GM12878 (cell line): ENCODE results near the gene KCNQ1. TPM values are rescaled to one million over a fixed set of nuclear protein-coding genes. Genes with fewer than 3 reads are reported as not detected.

Source experiments
- ATAC-seq: fragments of 200-7000 bp; cut with Tn5 transposase; 3 replicates; pipeline ENCODE4 v1.9.1; 2020; ENCODE audit warnings: mild to moderate bottlenecking, moderate library complexity
- BruUV-seq: library from RNA; stranded (reverse); fragments of 400-500 nt; replicated peaks from 2 replicates; lab custom pipeline; 2021; lab: Mats Ljungman, UMichigan
- CTCF ChIA-PET: fragments of 300-600 bp; sonication (Branson Sonifier 250); formaldehyde crosslinking; extraction: SDS; loops from one replicate; lab custom pipeline; 2021; ENCODE audit warnings: inconsistent platforms; lab: Yijun Ruan, JAX
- POLR2A ChIA-PET: fragments of 350-600 bp; formaldehyde crosslinking; extraction: SDS; loops from one replicate; lab custom pipeline; 2021; ENCODE audit warnings: inconsistent platforms; lab: Charles Lee
- RAD21 ChIA-PET: fragments of 300-600 bp; sonication (Branson Sonifier 250); formaldehyde crosslinking; loops from one replicate; lab custom pipeline; 2023; ENCODE audit warnings: antibody characterized with exemption; ENCODE audit not compliant: unreplicated experiment; lab: Charles Lee
- SMC1A ChIA-PET: fragments of 300-600 bp; sonication (Branson Sonifier 250); formaldehyde crosslinking; loops from one replicate; lab custom pipeline; 2023; ENCODE audit not compliant: unreplicated experiment, uncharacterized antibody; lab: Charles Lee
- DNase-seq: peaks from one replicate; pipeline ENCODE4 v3.0.0-alpha.2; 2011; ENCODE audit warnings: low read depth, low spot score
- FAIRE-seq: peaks from 3 replicates; lab custom pipeline; 2011; peaks lifted over from hg19 to GRCh38; lab: Jason Lieb, UNC
- H2AFZ ChIP-seq: 2 replicates; pipeline ENCODE4 v1.6.0; 2011; ENCODE audit warnings: low read depth, low read length, control low read depth; ENCODE audit not compliant: control insufficient read depth
- H3K27ac ChIP-seq: 2 replicates; pipeline ENCODE4 v1.5.1; 2011; ENCODE audit warnings: control low read depth; ENCODE audit not compliant: control insufficient read depth, insufficient read depth
- H3K27me3 ChIP-seq, 2 experiments: replicated peaks in 1 of 2; 2 replicates each; pipeline versions ENCODE4 v1.6.0 to v1.6.1; 2011; ENCODE audit warnings: low read length in 1 of 2; ENCODE audit not compliant: control insufficient read depth in 2 of 2, insufficient read depth in 2 of 2
- H3K36me3 ChIP-seq, 2 experiments: 2 replicates each; pipeline ENCODE4 v1.5.1; 2011; ENCODE audit warnings: low read length in 1 of 2; ENCODE audit not compliant: control insufficient read depth in 2 of 2, insufficient read depth in 2 of 2
- H3K4me1 ChIP-seq: 2 replicates; pipeline ENCODE4 v1.6.1; 2011; ENCODE audit warnings: mild to moderate bottlenecking, low read length, moderate library complexity, mixed read lengths; ENCODE audit not compliant: control insufficient read depth, insufficient read depth
- H3K4me2 ChIP-seq: 2 replicates; pipeline ENCODE4 v1.6.0; 2011; ENCODE audit warnings: control low read depth; ENCODE audit not compliant: control insufficient read depth, insufficient read depth
- H3K4me3 ChIP-seq: fragments of 200-600 bp; sonication (generic); 2 replicates; pipeline ENCODE4 v1.5.1; 2016
- H3K79me2 ChIP-seq: 2 replicates; pipeline ENCODE4 v1.6.0; 2011; ENCODE audit warnings: low read length; ENCODE audit not compliant: control insufficient read depth, insufficient read depth
- H3K9ac ChIP-seq: 2 replicates; pipeline ENCODE4 v1.8.0; 2011; ENCODE audit warnings: low read length, control low read depth, mixed read lengths; ENCODE audit not compliant: control insufficient read depth, insufficient read depth
- H3K9me3 ChIP-seq: replicated peaks from 3 replicates; pipeline ENCODE4 v1.5.1; 2011; ENCODE audit warnings: mild to moderate bottlenecking, low read length; ENCODE audit not compliant: control insufficient read depth, insufficient read depth
- H4K20me1 ChIP-seq: 2 replicates; pipeline ENCODE4 v1.6.0; 2011; ENCODE audit not compliant: control insufficient read depth, insufficient read depth
- BCL11A ChIP-seq: IDR thresholded peaks from 2 replicates; pipeline ENCODE4 v1.6.1; 2011; ENCODE audit warnings: low read depth, low read length
- CREB1 ChIP-seq: IDR thresholded peaks from 2 replicates; pipeline ENCODE4 v1.6.1; 2012; ENCODE audit warnings: low read depth, mild to moderate bottlenecking, inconsistent platforms
- CREM ChIP-seq: IDR thresholded peaks from 2 replicates; pipeline ENCODE4 v1.6.1; 2014; ENCODE audit warnings: antibody characterized with exemption, low read depth
- EZH2 ChIP-seq: IDR thresholded peaks from 2 replicates; pipeline ENCODE4 v1.6.1; 2012; ENCODE audit warnings: low read depth, mild to moderate bottlenecking, control low read depth, inconsistent platforms, low read length, borderline replicate concordance; ENCODE audit not compliant: control insufficient read depth
- GABPA ChIP-seq: IDR thresholded peaks from 2 replicates; pipeline ENCODE4 v1.6.1; 2014; ENCODE audit warnings: antibody characterized with exemption, low read depth, mild to moderate bottlenecking, inconsistent platforms
- IKZF2 ChIP-seq, 2 experiments: fragments of 450-650 bp; IDR thresholded peaks; 2 replicates each; pipeline ENCODE4 v1.6.1; 2017; ENCODE audit warnings: mild to moderate bottlenecking in 2 of 2, moderate library complexity in 2 of 2
- JUNB ChIP-seq: IDR thresholded peaks from 2 replicates; pipeline ENCODE4 v1.6.1; 2016; ENCODE audit warnings: antibody characterized with exemption, mild to moderate bottlenecking
- LARP7 ChIP-seq: fragments of 450-650 bp; IDR thresholded peaks from 2 replicates; pipeline ENCODE4 v1.6.1; 2017; ENCODE audit warnings: mild to moderate bottlenecking
- MXI1 ChIP-seq: fragments of 150-350 bp; IDR thresholded peaks from 2 replicates; pipeline ENCODE4 v1.6.1; 2011; ENCODE audit warnings: low read depth, mild to moderate bottlenecking, inconsistent platforms, low read length, improper control_type of control experiment
- NR2C1 ChIP-seq: fragments of 450-650 bp; IDR thresholded peaks from 2 replicates; pipeline ENCODE4 v1.6.1; 2017; ENCODE audit warnings: antibody characterized with exemption, mild to moderate bottlenecking, moderate library complexity
- NRF1 ChIP-seq: conservative IDR thresholded peaks from 2 replicates; pipeline ENCODE4 v1.6.1; 2011; ENCODE audit warnings: mild to moderate bottlenecking, low read depth, low read length, improper control_type of control experiment
- RBBP5 ChIP-seq: fragments of 200-600 bp; sonication (generic); conservative IDR thresholded peaks from 2 replicates; pipeline ENCODE4 v1.6.1; 2016
- SMARCA5 ChIP-seq: fragments of 450-650 bp; IDR thresholded peaks from 2 replicates; pipeline ENCODE4 v1.6.1; 2017; ENCODE audit warnings: mild to moderate bottlenecking
- SUZ12 ChIP-seq: fragments of 200-600 bp; sonication (generic); IDR thresholded peaks from one replicate; pipeline ENCODE4 v1.6.1; 2018; ENCODE audit warnings: antibody characterized with exemption, mild to moderate bottlenecking; ENCODE audit not compliant: unreplicated experiment
- ZBED1 ChIP-seq: IDR thresholded peaks from 2 replicates; pipeline ENCODE4 v1.6.1; 2016; ENCODE audit warnings: borderline replicate concordance
- ZNF217 ChIP-seq: fragments of 450-650 bp; IDR thresholded peaks from 2 replicates; pipeline ENCODE4 v1.6.1; 2017; ENCODE audit warnings: antibody characterized with exemption, mild to moderate bottlenecking
- WGBS: methylation state at CpG from one replicate; pipeline ENCODE4 v1.1.6; 2016; ENCODE audit warnings: low lambda C conversion rate; ENCODE audit not compliant: insufficient replicate concordance, insufficient coverage; ENCODE audit errors: missing lambda C conversion rate; 5-methylcytosine and 5-hydroxymethylcytosine counted together
- in situ Hi-C: fragments of 300-500 bp; cut with MboI; formaldehyde crosslinking; loops from 9 replicates; pipeline ENCODE4 v1.14.3; 2018; ENCODE audit warnings: mixed read lengths
- intact Hi-C: fragments of 100-400 bp; cut with micrococcal nuclease; formaldehyde crosslinking; loops from one replicate; pipeline ENCODE4 v1.14.2; 2022; ENCODE audit not compliant: unreplicated experiment
- polyA plus RNA-seq, 11 experiments: library from polyadenylated mRNA; depleted of rRNA in 4 of 11; unstranded in 6 of 11; stranded (reverse) in 5 of 11; fragments of >200 nt; fragmentation: Nextera tagmentation in 4 of 11; fragmentation: Illumina TruSeq in 1 of 11; extraction: Ambion mirVana in 4 of 11; extraction: Trizol in 1 of 11; gene quantifications; 1 replicate in 1 of 11; 2 replicates in 10 of 11; pipeline versions ENCODE4 v1.2.1 to v1.2.3, GENCODE V29; 2011 to 2016; ENCODE audit warnings: inconsistent platforms in 2 of 11, missing spikeins in 2 of 11, low read depth in 1 of 11
- total RNA-seq, 4 experiments: library from RNA; depleted of rRNA in 3 of 4; stranded (reverse); fragments of >200 nt in 3 of 4; fragmentation: Illumina TruSeq in 1 of 4; extraction: Trizol in 1 of 4; gene quantifications; 2 replicates each; pipeline versions ENCODE4 v1.2.1 to v1.2.3, GENCODE V29; 2013 to 2021
- TF ChIP-seq, protein P1 (sequence below): IDR thresholded peaks from 2 replicates; pipeline ENCODE4 v1.6.1; 2011; ENCODE audit warnings: borderline replicate concordance, low read depth, mild to moderate bottlenecking, moderate library complexity, mixed read lengths, low read length; ENCODE audit not compliant: insufficient read depth; ENCODE audit errors: extremely low read length
- TF ChIP-seq, protein P2 (sequence below): IDR thresholded peaks from 2 replicates; pipeline ENCODE4 v1.6.1; 2012; ENCODE audit warnings: low read depth, low read length, improper control_type of control experiment
- TF ChIP-seq, protein P3 (sequence below): fragments of 450-650 bp; IDR thresholded peaks from 2 replicates; pipeline ENCODE4 v1.6.1; 2016; ENCODE audit warnings: mild to moderate bottlenecking
- TF ChIP-seq, protein P4 (sequence below): IDR thresholded peaks from 2 replicates; pipeline ENCODE4 v1.6.1; 2011; ENCODE audit warnings: low read depth, low read length, improper control_type of control experiment, borderline replicate concordance

KCNQ1 gene
- total and polyA plus RNA-seq, 10 of the 15 experiments (the other 5 are each of a cell fraction or from before 2014, with no cell fraction given): 0.03 to 0.15 (median 0.12) TPM; not detected in 7

DNA sequence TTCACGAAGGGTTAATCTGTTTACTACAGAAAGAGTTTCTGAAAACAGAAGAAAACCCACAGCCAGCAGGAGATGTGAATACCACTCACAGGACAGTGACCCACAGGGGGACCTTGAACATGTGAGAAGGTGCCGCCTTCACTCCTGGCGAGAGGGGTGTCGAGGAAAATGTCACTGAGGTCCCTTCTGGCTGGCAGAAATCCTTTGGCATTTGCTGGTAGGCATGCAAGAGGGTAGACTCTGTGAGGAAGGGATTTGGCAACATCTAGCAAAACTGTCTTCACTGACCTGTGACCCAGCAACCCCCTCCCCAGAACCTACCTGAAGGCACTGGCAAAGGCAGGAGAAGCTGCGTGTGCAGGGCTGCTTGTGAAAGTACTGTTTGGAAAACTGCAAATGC lies 8.6 kb downstream of the KCNQ1 start:
- 61% methylated on average over 5 of the region's 5 CpGs for WGBS
- no peak for FAIRE-seq
- H3K36me3 ChIP-seq: no peaks in the 10 kb centered on the region

More for the DNA sequence above, 8.6 kb downstream of the KCNQ1 start:
- H4K20me1 ChIP-seq: no peaks in the 10 kb centered on the region
- TF ChIP-seq NR2C1 (no peak), GABPA (no peak), CREM (no peak), MXI1 (no peak), SUZ12 (no peak), ZNF217 (no peak), LARP7 (no peak), NRF1 (no peak), CREB1 (no peak), EZH2 (no peak), BCL11A (no peak), IKZF2 (IDR thresholded peaks at IDR 0.05) (no peak), SMARCA5 (no peak), RBBP5 (no peak), JUNB (no peak), ZBED1 (no peak)
- TF ChIP-seq, protein P1, sequence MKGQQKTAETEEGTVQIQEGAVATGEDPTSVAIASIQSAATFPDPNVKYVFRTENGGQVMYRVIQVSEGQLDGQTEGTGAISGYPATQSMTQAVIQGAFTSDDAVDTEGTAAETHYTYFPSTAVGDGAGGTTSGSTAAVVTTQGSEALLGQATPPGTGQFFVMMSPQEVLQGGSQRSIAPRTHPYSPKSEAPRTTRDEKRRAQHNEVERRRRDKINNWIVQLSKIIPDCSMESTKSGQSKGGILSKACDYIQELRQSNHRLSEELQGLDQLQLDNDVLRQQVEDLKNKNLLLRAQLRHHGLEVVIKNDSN: no peak
- TF ChIP-seq, protein P2, sequence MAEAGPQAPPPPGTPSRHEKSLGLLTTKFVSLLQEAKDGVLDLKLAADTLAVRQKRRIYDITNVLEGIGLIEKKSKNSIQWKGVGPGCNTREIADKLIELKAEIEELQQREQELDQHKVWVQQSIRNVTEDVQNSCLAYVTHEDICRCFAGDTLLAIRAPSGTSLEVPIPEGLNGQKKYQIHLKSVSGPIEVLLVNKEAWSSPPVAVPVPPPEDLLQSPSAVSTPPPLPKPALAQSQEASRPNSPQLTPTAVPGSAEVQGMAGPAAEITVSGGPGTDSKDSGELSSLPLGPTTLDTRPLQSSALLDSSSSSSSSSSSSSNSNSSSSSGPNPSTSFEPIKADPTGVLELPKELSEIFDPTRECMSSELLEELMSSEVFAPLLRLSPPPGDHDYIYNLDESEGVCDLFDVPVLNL: no peak
- TF ChIP-seq, protein P3, sequence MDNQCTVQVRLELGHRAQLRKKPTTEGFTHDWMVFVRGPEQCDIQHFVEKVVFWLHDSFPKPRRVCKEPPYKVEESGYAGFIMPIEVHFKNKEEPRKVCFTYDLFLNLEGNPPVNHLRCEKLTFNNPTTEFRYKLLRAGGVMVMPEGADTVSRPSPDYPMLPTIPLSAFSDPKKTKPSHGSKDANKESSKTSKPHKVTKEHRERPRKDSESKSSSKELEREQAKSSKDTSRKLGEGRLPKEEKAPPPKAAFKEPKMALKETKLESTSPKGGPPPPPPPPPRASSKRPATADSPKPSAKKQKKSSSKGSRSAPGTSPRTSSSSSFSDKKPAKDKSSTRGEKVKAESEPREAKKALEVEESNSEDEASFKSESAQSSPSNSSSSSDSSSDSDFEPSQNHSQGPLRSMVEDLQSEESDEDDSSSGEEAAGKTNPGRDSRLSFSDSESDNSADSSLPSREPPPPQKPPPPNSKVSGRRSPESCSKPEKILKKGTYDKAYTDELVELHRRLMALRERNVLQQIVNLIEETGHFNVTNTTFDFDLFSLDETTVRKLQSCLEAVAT: no peak
- TF ChIP-seq, protein P4, sequence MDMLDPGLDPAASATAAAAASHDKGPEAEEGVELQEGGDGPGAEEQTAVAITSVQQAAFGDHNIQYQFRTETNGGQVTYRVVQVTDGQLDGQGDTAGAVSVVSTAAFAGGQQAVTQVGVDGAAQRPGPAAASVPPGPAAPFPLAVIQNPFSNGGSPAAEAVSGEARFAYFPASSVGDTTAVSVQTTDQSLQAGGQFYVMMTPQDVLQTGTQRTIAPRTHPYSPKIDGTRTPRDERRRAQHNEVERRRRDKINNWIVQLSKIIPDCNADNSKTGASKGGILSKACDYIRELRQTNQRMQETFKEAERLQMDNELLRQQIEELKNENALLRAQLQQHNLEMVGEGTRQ: no peak
- POLR2A ChIA-PET: no interaction called here
- H3K4me2 ChIP-seq: no peak overlapping the region
- H3K27ac ChIP-seq: no peak overlapping the region
- H2AFZ ChIP-seq: no peak overlapping the region
- RAD21 ChIA-PET: no interaction called here
- BruUV-seq: no TSS peak
- no peaks in the 10 kb centered on the region for H3K79me2 ChIP-seq
- SMC1A ChIA-PET: no interaction called here
- H3K27me3 ChIP-seq: no peaks in the 10 kb centered on the region
- in situ Hi-C loops (no loop called here), intact Hi-C loops (no loop called here)
- no peak overlapping the region for H3K9ac ChIP-seq
- ATAC-seq: no peak
- H3K9me3 ChIP-seq: no peaks in the 10 kb centered on the region; the same call in 2 of the 3 replicates
- no peaks in the 10 kb centered on the region for H3K4me1 ChIP-seq
- CTCF ChIA-PET: interaction anchor here (0.7 kb wide), 1 partner anchor 11 kb away, joined by 3 read pairs; no protein-coding TSS in a partner anchor
- no peak overlapping the region for H3K4me3 ChIP-seq
- no peak for DNase-seq
